ENCODE results near the gene ZNF473. TPM values are rescaled to one million over a fixed set of nuclear protein-coding genes. Genes with fewer than 3 reads are reported as not detected.

Gene ZNF473
- total RNA-seq, 2 experiments from 2014 or later, result 16.9 to 23.1 TPM

- CTCF ChIA-PET (ENCODE audit: unreplicated experiment), result no interaction called here
- H3K4me2 ChIP-seq (ENCODE audit: low read length), result no peak overlapping the region
These were observed 34.3 kb downstream of the ZNF473 start for GRCh38 chr19:50060107-50060506.

GRCh38 chr19:50061650-50062049 lies 35.8 kb downstream of the ZNF473 start:
- Histone ChIP-seq H4K20me1 (ENCODE audit: insufficient read depth, low read length) (no peaks in the 10 kb centered on the region), H2AFZ (ENCODE audit: low read length) (no peak overlapping the region), H3K4me1 (ENCODE audit: insufficient read depth, low read length, poor library complexity, severe bottlenecking) (no peaks in the 10 kb centered on the region), H3K27ac (ENCODE audit: low read depth, low read length, poor library complexity, severe bottlenecking) (no peak overlapping the region), H3K9me3 (ENCODE audit: low read length) (no peaks in the 10 kb centered on the region), H3K79me2 (ENCODE audit: insufficient read depth, low read depth, low read length) (no peaks in the 10 kb centered on the region), H3K36me3 (ENCODE audit: insufficient read depth, low read length) (no peaks in the 10 kb centered on the region), H3K4me2 (ENCODE audit: low read length) (no peak overlapping the region), H3K4me3 (ENCODE audit: low read depth, low read length, poor library complexity, severe bottlenecking) (no peak overlapping the region), H3K9me2 (ENCODE audit: insufficient read depth, low read length) (no peaks in the 10 kb centered on the region)
- TF ChIP-seq EZH2phosphoT487 (IDR thresholded peaks at IDR 0.05; ENCODE audit: borderline replicate concordance, low read depth, low read length), result no peak
- no peak for TF ChIP-seq CTCF (conservative IDR thresholded peaks at IDR 0.05; ENCODE audit: low read length)
- no TSS peak for BruUV-seq (replicated peaks)
- DNase-seq (ENCODE audit: low spot score), result no peak
- POLR2A ChIA-PET, result no interaction called here
- CTCF ChIA-PET (ENCODE audit: unreplicated experiment), result no interaction called here
- intact Hi-C loops (cut with micrococcal nuclease; ENCODE audit: unreplicated experiment), result no loop called here

More at GRCh38 chr19:50060107-50060506, 34.3 kb downstream of the ZNF473 start:
- no peaks in the 10 kb centered on the region for H3K79me2 ChIP-seq (ENCODE audit: insufficient read depth, low read depth, low read length)
- H3K4me3 ChIP-seq (ENCODE audit: low read depth, low read length, poor library complexity, severe bottlenecking), result no peak overlapping the region
- no peaks in the 10 kb centered on the region for H3K4me1 ChIP-seq (ENCODE audit: insufficient read depth, low read length, poor library complexity, severe bottlenecking)
- no peaks in the 10 kb centered on the region for H3K36me3 ChIP-seq (ENCODE audit: insufficient read depth, low read length)
- TF ChIP-seq CTCF (conservative IDR thresholded peaks at IDR 0.05; ENCODE audit: low read length) (no peak), EZH2phosphoT487 (IDR thresholded peaks at IDR 0.05; ENCODE audit: borderline replicate concordance, low read depth, low read length) (no peak)
- no peak for DNase-seq (ENCODE audit: low spot score)
- intact Hi-C loops (cut with micrococcal nuclease; ENCODE audit: unreplicated experiment), result no loop called here
- H4K20me1 ChIP-seq (ENCODE audit: insufficient read depth, low read length), result no peaks in the 10 kb centered on the region
- H3K27ac ChIP-seq (ENCODE audit: low read depth, low read length, poor library complexity, severe bottlenecking), result no peak overlapping the region
- H3K9me3 ChIP-seq (ENCODE audit: low read length), result no peaks in the 10 kb centered on the region
- POLR2A ChIA-PET, result no interaction called here
- no TSS peak for BruUV-seq (replicated peaks)
- H2AFZ ChIP-seq (ENCODE audit: low read length), result no peak overlapping the region
- H3K9me2 ChIP-seq (ENCODE audit: insufficient read depth, low read length), result no peaks in the 10 kb centered on the region

- POLR2A ChIA-PET, result no interaction called here
- H3K27ac ChIP-seq (ENCODE audit: low read depth, low read length, poor library complexity, severe bottlenecking), result no peak overlapping the region
- no peaks in the 10 kb centered on the region for H4K20me1 ChIP-seq (ENCODE audit: insufficient read depth, low read length)
- H3K9me3 ChIP-seq (ENCODE audit: low read length), result no peaks in the 10 kb centered on the region
- H2AFZ ChIP-seq (ENCODE audit: low read length), result no peak overlapping the region
- TF ChIP-seq EZH2phosphoT487 (IDR thresholded peaks at IDR 0.05; ENCODE audit: borderline replicate concordance, low read depth, low read length) (no peak), CTCF (conservative IDR thresholded peaks at IDR 0.05; ENCODE audit: low read length) (no peak)
- intact Hi-C loops (cut with micrococcal nuclease; ENCODE audit: unreplicated experiment), result no loop called here
- no peak overlapping the region for H3K4me3 ChIP-seq (ENCODE audit: low read depth, low read length, poor library complexity, severe bottlenecking)
- H3K4me2 ChIP-seq (ENCODE audit: low read length), result no peak overlapping the region
- CTCF ChIA-PET (ENCODE audit: unreplicated experiment), result no interaction called here
- no peaks in the 10 kb centered on the region for H3K79me2 ChIP-seq (ENCODE audit: insufficient read depth, low read depth, low read length)
- H3K36me3 ChIP-seq (ENCODE audit: insufficient read depth, low read length), result no peaks in the 10 kb centered on the region
- no peaks in the 10 kb centered on the region for H3K9me2 ChIP-seq (ENCODE audit: insufficient read depth, low read length)
- BruUV-seq (replicated peaks), result no TSS peak
- DNase-seq (ENCODE audit: low spot score), result no peak
- no peaks in the 10 kb centered on the region for H3K4me1 ChIP-seq (ENCODE audit: insufficient read depth, low read length, poor library complexity, severe bottlenecking)
These were observed 40.1 kb downstream of the ZNF473 start for GRCh38 chr19:50065938-50066337.
